ENCODE data around the gene ZNF26. TPM values are rescaled to one million over a fixed set of nuclear protein-coding genes. Genes with fewer than 3 reads are reported as not detected.

ZNF26 gene
- total and polyA plus RNA-seq, 2 of the 8 experiments (the other 6 are each of a cell fraction or from before 2014, with no cell fraction given): 5.8 to 8.4 TPM

- 86% methylated on average over 1 of the region's 1 CpG; no CpG with 5 or more reads in 1 of the 2 experiments for WGBS, 2 experiments (ENCODE audit: extremely low coverage in 1 of 2, insufficient coverage in 1 of 2, insufficient read length in 1 of 2, insufficient replicate concordance in 2 of 2, low coverage in 1 of 2, low lambda C conversion rate in 2 of 2, missing lambda C conversion rate in 1 of 2)
- Histone ChIP-seq H3K27me3 (replicated peaks in 1 of 4; ENCODE audit: control insufficient read depth in 3 of 4, extremely low read depth in 1 of 4, insufficient read depth in 3 of 4, low read length in 3 of 4) (no peaks in the 10 kb centered on the region), H4K91ac (replicated peaks; ENCODE audit: insufficient read length, low read length) (no peak overlapping the region), H4K8ac (ENCODE audit: extremely low read depth, insufficient read depth, low read length) (no peak overlapping the region), H3K27ac (ENCODE audit: low read depth, low read length) (no peak overlapping the region), H3K9ac (replicated peaks in 1 of 4; ENCODE audit: extremely low read depth in 1 of 4, low read depth in 3 of 4, low read length in 3 of 4) (no peak overlapping the region), H3K4ac (replicated peaks; ENCODE audit: insufficient read length, low read depth, low read length) (no peak overlapping the region), H3K4me3 (ENCODE audit: extremely low read depth in 1 of 4, insufficient read depth in 2 of 4, low read depth in 3 of 4, low read length in 4 of 4) (no peak overlapping the region), H3K79me1 (ENCODE audit: low read depth, low read length) (no peaks in the 10 kb centered on the region), H2AK5ac (ENCODE audit: low read depth, low read length) (no peak overlapping the region), H4K5ac (ENCODE audit: insufficient read length, low read depth, low read length) (no peak overlapping the region), H3K79me2 (ENCODE audit: control insufficient read depth in 1 of 2, insufficient read depth in 2 of 2, low read length in 2 of 2) (no peaks in the 10 kb centered on the region), H3K23me2 (ENCODE audit: low read depth, low read length) (no peaks in the 10 kb centered on the region), H3K23ac (ENCODE audit: insufficient read length) (no peak overlapping the region), H3K18ac (ENCODE audit: extremely low read depth, low read length) (no peak overlapping the region), H2AFZ (ENCODE audit: low read length) (no peak overlapping the region), H2BK120ac (replicated peaks; ENCODE audit: low read depth, low read length) (no peak overlapping the region), H3K9me3 (ENCODE audit: insufficient read depth in 2 of 2, low read depth in 1 of 2, low read length in 1 of 2) (peaks cover 91 to 99% of the 10 kb centered on the region in 2 experiments), H2BK12ac (ENCODE audit: low read depth, low read length) (no peak overlapping the region), H2BK5ac (ENCODE audit: low read depth, low read length) (no peak overlapping the region), H3K36me3 (ENCODE audit: control insufficient read depth in 2 of 4, insufficient read depth in 4 of 4, low read length in 3 of 4) (peaks cover 5 to 38% (median 18%) of the 10 kb centered on the region in 4 experiments; a peak in 7 of 8 replicates), H3K4me2 (ENCODE audit: insufficient read depth in 1 of 2, low read depth in 2 of 2, low read length in 2 of 2) (no peak overlapping the region), H4K20me1 (replicated peaks in 1 of 2; ENCODE audit: control insufficient read depth in 1 of 2, insufficient read depth in 2 of 2, low read length in 2 of 2) (no peaks in the 10 kb centered on the region), H2BK20ac (ENCODE audit: low read length) (no peak overlapping the region), H3K4me1 (replicated peaks in 1 of 4; ENCODE audit: control insufficient read depth in 3 of 4, insufficient read depth in 4 of 4, low read length in 3 of 4) (no peaks in the 10 kb centered on the region), H3K14ac (ENCODE audit: insufficient read length) (no peak overlapping the region), H2BK15ac (ENCODE audit: low read length) (no peak overlapping the region), H3K56ac (replicated peaks; ENCODE audit: insufficient read length, low read depth, low read length) (no peak overlapping the region)
- POLR2A ChIA-PET (ENCODE audit: partially characterized antibody): interaction anchor here (1.3 kb wide), 1 partner anchor 13 kb away, joined by 4 read pairs; no protein-coding TSS in a partner anchor
- DNase-seq (ENCODE audit: low read depth in 1 of 2, low spot score in 2 of 2) (no peak), FAIRE-seq (no peak)
- CTCF ChIA-PET (ENCODE audit: partially characterized antibody): no interaction called here
These were observed 75.8 kb downstream of the ZNF26 start for GRCh38 chr12:133061954-133062353.

Measured in H1 (cell line).